ENCODE data around the gene COP1. TPM values are rescaled to one million over a fixed set of nuclear protein-coding genes. Genes with fewer than 3 reads are reported as not detected.

COP1 gene
- total RNA-seq, 6 experiments from 2014 or later: 19.7 to 33.7 (median 20.9) TPM

- H3K27ac ChIP-seq: no peak overlapping the region
- no peaks in the 10 kb centered on the region for H3K27me3 ChIP-seq
- no peaks in the 10 kb centered on the region for H3K36me3 ChIP-seq
- ATAC-seq (peak in 1 of 4 donors; percentile 35), DNase-seq (no peak)
- H3K4me3 ChIP-seq: no peak overlapping the region
- no peaks in the 10 kb centered on the region for H3K4me1 ChIP-seq
- no peaks in the 10 kb centered on the region for H3K9me3 ChIP-seq
- intact Hi-C loops (cut with DNase I): no loop called here
- TF ChIP-seq POLR2A (IDR thresholded peaks at IDR 0.05) (no peak), CTCF (IDR thresholded peaks at IDR 0.05) (no peak)
- WGBS (ENCODE audit: insufficient coverage, low coverage, low lambda C conversion rate, missing lambda C conversion rate): 87% methylated on average over 3 of the region's 3 CpGs
Measured at GRCh38 chr1:176187001-176187400, 20.1 kb downstream of the COP1 start.

- Histone ChIP-seq H3K9me3 (no peaks in the 10 kb centered on the region), H3K4me3 (no peak overlapping the region), H3K27me3 (no peaks in the 10 kb centered on the region), H3K27ac (no peak overlapping the region), H3K36me3 (no peaks in the 10 kb centered on the region), H3K4me1 (no peaks in the 10 kb centered on the region)
- WGBS (ENCODE audit: insufficient coverage, low coverage, low lambda C conversion rate, missing lambda C conversion rate): 66% methylated on average over 3 of the region's 3 CpGs
- TF ChIP-seq POLR2A (IDR thresholded peaks at IDR 0.05) (no peak), CTCF (IDR thresholded peaks at IDR 0.05) (no peak)
- no peak for ATAC-seq
- no peak for DNase-seq
- intact Hi-C loops (cut with DNase I): no loop called here
Measured at GRCh38 chr1:176183618-176184017, 23.5 kb downstream of the COP1 start.

GRCh38 chr1:176178316-176178715 lies 28.8 kb downstream of the COP1 start:
- intact Hi-C loops (cut with DNase I): no loop called here
- ATAC-seq (peak in 3 of 4 donors; percentile 34 to 48 (median 46)), DNase-seq (no peak)
- WGBS (ENCODE audit: insufficient coverage, low coverage, low lambda C conversion rate, missing lambda C conversion rate): 51% methylated on average over 4 of the region's 5 CpGs
- no peak for TF ChIP-seq POLR2A (IDR thresholded peaks at IDR 0.05)
- no peak for TF ChIP-seq CTCF (IDR thresholded peaks at IDR 0.05)
- Histone ChIP-seq H3K4me3 (no peak overlapping the region), H3K9me3 (no peaks in the 10 kb centered on the region), H3K27ac (no peak overlapping the region), H3K36me3 (peaks cover 0 to 3% (median 0%) of the 10 kb centered on the region in 4 donors), H3K4me1 (peaks cover 0 to 7% (median 0%) of the 10 kb centered on the region in 4 donors), H3K27me3 (no peaks in the 10 kb centered on the region)

- peaks cover 0 to 7% (median 0%) of the 10 kb centered on the region in 4 donors for H3K4me1 ChIP-seq
- H3K9me3 ChIP-seq: no peaks in the 10 kb centered on the region
- no peaks in the 10 kb centered on the region for H3K27me3 ChIP-seq
- TF ChIP-seq CTCF (IDR thresholded peaks at IDR 0.05): no peak
- TF ChIP-seq POLR2A (IDR thresholded peaks at IDR 0.05): no peak
- DNase-seq (no peak), ATAC-seq (no peak)
- intact Hi-C loops (cut with DNase I): no loop called here
- peaks cover 0 to 6% (median 0%) of the 10 kb centered on the region in 4 donors for H3K36me3 ChIP-seq
- no peak overlapping the region for H3K27ac ChIP-seq
- no peak overlapping the region for H3K4me3 ChIP-seq
- WGBS (ENCODE audit: insufficient coverage, low coverage, low lambda C conversion rate, missing lambda C conversion rate): 66% methylated on average over 2 of the region's 2 CpGs
Measured at GRCh38 chr1:176177764-176178163, 29.3 kb downstream of the COP1 start.

DNA sequence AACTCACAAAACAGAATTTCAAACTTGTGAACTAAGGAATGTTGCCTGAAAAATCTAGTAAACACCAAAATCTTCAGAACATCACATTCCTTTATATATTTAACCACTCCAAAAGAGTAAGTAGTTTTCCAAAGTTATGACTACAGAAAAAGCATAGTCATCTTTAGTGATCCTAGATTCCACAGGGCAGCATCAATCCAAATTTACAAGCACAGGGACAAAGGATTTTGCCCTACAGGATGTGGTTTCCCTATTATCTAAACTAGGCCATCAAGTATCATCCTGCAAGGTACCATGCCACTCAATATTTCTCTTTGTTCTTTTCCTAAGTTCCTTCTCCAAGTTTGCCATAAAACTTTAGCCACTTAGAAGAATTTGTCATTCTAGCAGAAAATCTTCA lies 33.0 kb downstream of the COP1 start:
- ATAC-seq: no peak
- TF ChIP-seq CTCF (IDR thresholded peaks at IDR 0.05) (no peak), POLR2A (IDR thresholded peaks at IDR 0.05) (no peak)
- H3K36me3 ChIP-seq: peaks cover 0 to 12% (median 0%) of the 10 kb centered on the region in 4 donors

More for the DNA sequence above, 33.0 kb downstream of the COP1 start:
- Histone ChIP-seq H3K4me3 (no peak overlapping the region), H3K27me3 (no peaks in the 10 kb centered on the region), H3K9me3 (no peaks in the 10 kb centered on the region), H3K4me1 (peaks cover 0 to 7% (median 0%) of the 10 kb centered on the region in 4 donors), H3K27ac (no peak overlapping the region)
- intact Hi-C loops (cut with DNase I): no loop called here
- DNase-seq: no peak

All from right lobe of liver (tissue), 6 donors.